Measurements from ENCODE around the gene PLAU. TPM values are rescaled to one million over a fixed set of nuclear protein-coding genes. Genes with fewer than 3 reads are reported as not detected.

Gene PLAU
- total and polyA plus RNA-seq, 2 of the 4 experiments (the other 2 are of a cell fraction): 123 to 283 TPM

GRCh38 chr10:73876566-73876965, 34.4 kb upstream of the PLAU start:
- ChIA-PET CTCF (interaction anchor here (0.7 to 1.6 kb wide), 2 partner anchors 27 to 123 kb away, joined by 4 to 14 read pairs; no protein-coding TSS in a partner anchor), POLR2A (ENCODE audit: unreplicated experiment) (no interaction called here)
- TF ChIP-seq CHD1 (IDR thresholded peaks at IDR 0.05; ENCODE audit: low read depth, low read length) (no peak), NFE2L2 (IDR thresholded peaks at IDR 0.05; ENCODE audit: low read depth, low read length) (no peak), BHLHE40 (IDR thresholded peaks at IDR 0.05; ENCODE audit: low read depth, low read length) (no peak), USF2 (IDR thresholded peaks at IDR 0.05; ENCODE audit: low read depth, low read length) (no peak)
- Histone ChIP-seq H3K23ac (ENCODE audit: low read depth, low read length) (no peak overlapping the region; the same call in 1 of the 2 replicates), H2AFZ (replicated peaks; ENCODE audit: low read length, poor library complexity) (no peak overlapping the region), H3K9ac (ENCODE audit: low read depth, low read length) (no peak overlapping the region), H3K4me2 (ENCODE audit: low read depth, low read length) (no peak overlapping the region), H4K20me1 (ENCODE audit: insufficient read depth, low read length) (peaks cover 18% of the 10 kb centered on the region), H2BK15ac (ENCODE audit: low read depth, low read length) (peak overlapping the region; percentile 25; the same call in 1 of the 3 replicates), H3K4ac (ENCODE audit: low read depth, low read length) (peak overlapping the region; percentile 38; the same call in 1 of the 2 replicates), H3K27ac (ENCODE audit: insufficient read depth, low read length) (no peak overlapping the region), H2AK9ac (replicated peaks; ENCODE audit: low read depth, low read length, poor library complexity) (peak overlapping the region; percentile 45), H3K56ac (ENCODE audit: extremely low read depth, insufficient read depth, low read length) (no peak overlapping the region), H2BK120ac (ENCODE audit: low read depth, low read length) (no peak overlapping the region), H3K4me3 (ENCODE audit: insufficient read depth, low read depth, low read length) (no peak overlapping the region), H3K9me1 (ENCODE audit: insufficient read depth, low read length) (peaks cover 6% of the 10 kb centered on the region), H3K4me1 (ENCODE audit: control insufficient read depth, insufficient read depth, low read length) (peaks cover 11% of the 10 kb centered on the region), H3K36me3 (ENCODE audit: control insufficient read depth, insufficient read depth, low read length) (peaks cover 3% of the 10 kb centered on the region; the same call in 1 of the 2 replicates), H3K79me1 (ENCODE audit: low read depth in 1 of 2, low read length in 2 of 2) (peaks cover 13 to 23% of the 10 kb centered on the region in 2 experiments), H4K91ac (ENCODE audit: insufficient read depth, low read depth, low read length) (peak overlapping the region; percentile 23; the same call in 1 of the 2 replicates), H3K18ac (ENCODE audit: low read depth, low read length) (no peak overlapping the region), H4K8ac (ENCODE audit: low read depth in 2 of 2, low read length in 2 of 2) (0 out of 4 replicates have a peak overlapping the region, but pooled peaks of 1 of the 2 experiments have one; percentile 13), H4K5ac (ENCODE audit: low read depth, low read length) (no peak overlapping the region), H2AK5ac (ENCODE audit: low read depth, low read length) (peak overlapping the region; percentile 55), H3K14ac (replicated peaks; ENCODE audit: low read depth, low read length) (peak overlapping the region; percentile 62; the same call in 1 of the 2 replicates), H2BK5ac (ENCODE audit: low read depth, low read length, poor library complexity, severe bottlenecking) (no peak overlapping the region), H3K27me3 (ENCODE audit: control insufficient read depth, insufficient read depth, low read length) (no peaks in the 10 kb centered on the region), H2BK20ac (ENCODE audit: low read depth, low read length) (no peak overlapping the region; the same call in 1 of the 2 replicates), H3K9me3 (ENCODE audit: control insufficient read depth, insufficient read depth, low read length) (no peaks in the 10 kb centered on the region)
- intact Hi-C loops (cut with micrococcal nuclease) (no loop called here), dilution Hi-C loops (cut with HindIII; ENCODE audit: low sequenced_read_pairs, unreplicated experiment) (no loop called here), in situ Hi-C loops (cut with MboI; ENCODE audit: low sequenced_read_pairs) (no loop called here)
- DNase-seq (no peak), ATAC-seq (ENCODE audit: low read depth) (no peak)
- BruUV-seq (replicated peaks): no TSS peak
